IPS-15b (cell line): ENCODE measurements around the gene ST8SIA2.

Experiments
- H3K27me3 ChIP-seq: one replicate; pipeline ENCODE4 v1.6.1; 2013; ENCODE audit warnings: low read length; ENCODE audit not compliant: control insufficient read depth, insufficient read depth
- H3K36me3 ChIP-seq: one replicate; pipeline ENCODE4 v1.6.1; 2013; ENCODE audit warnings: low read length; ENCODE audit not compliant: control insufficient read depth, insufficient read depth
- H3K4me1 ChIP-seq: one replicate; pipeline ENCODE4 v1.6.1; 2013; ENCODE audit warnings: mild to moderate bottlenecking, low read length; ENCODE audit not compliant: control insufficient read depth, insufficient read depth
- H3K4me3 ChIP-seq: one replicate; pipeline ENCODE4 v1.5.1; 2013; ENCODE audit warnings: low read depth, low read length
- H3K9ac ChIP-seq: one replicate; pipeline ENCODE4 v1.6.1; 2013; ENCODE audit warnings: low read depth, mild to moderate bottlenecking, low read length
- H3K9me3 ChIP-seq: one replicate; pipeline ENCODE4 v1.6.1; 2013; ENCODE audit warnings: mild to moderate bottlenecking, low read length; ENCODE audit not compliant: control insufficient read depth, insufficient read depth

ST8SIA2 gene

GRCh38 chr15:92417716-92418115, 24.0 kb downstream of the ST8SIA2 start:
- no peaks in the 10 kb centered on the region for H3K4me1 ChIP-seq
- H3K9me3 ChIP-seq, result no peaks in the 10 kb centered on the region
- no peak overlapping the region for H3K4me3 ChIP-seq
- no peaks in the 10 kb centered on the region for H3K27me3 ChIP-seq
- no peaks in the 10 kb centered on the region for H3K36me3 ChIP-seq
- H3K9ac ChIP-seq, result no peak overlapping the region

DNA sequence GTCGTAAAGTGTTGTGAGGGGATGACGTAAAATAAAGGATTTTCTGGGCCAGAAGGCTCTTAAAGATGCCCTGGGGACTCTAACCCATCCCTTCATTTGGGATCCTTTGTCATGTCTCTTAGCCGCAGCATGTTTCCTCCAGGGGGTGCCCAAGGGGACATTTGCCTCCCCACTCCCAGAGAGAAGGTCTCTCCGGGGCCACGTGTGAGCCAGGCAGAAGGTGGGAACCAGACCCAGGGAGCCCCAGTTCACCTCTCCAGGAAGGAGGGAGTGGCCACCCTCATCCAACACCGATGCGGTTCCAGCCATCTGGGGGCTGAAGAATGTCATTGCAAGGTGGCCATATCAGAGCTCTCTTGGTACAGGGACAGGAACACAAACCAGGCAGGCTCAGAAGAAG, 25.2 kb downstream of the ST8SIA2 start:
- Histone ChIP-seq H3K36me3 (no peaks in the 10 kb centered on the region), H3K9me3 (no peaks in the 10 kb centered on the region), H3K27me3 (no peaks in the 10 kb centered on the region), H3K4me3 (no peak overlapping the region), H3K9ac (no peak overlapping the region), H3K4me1 (no peaks in the 10 kb centered on the region)

- Histone ChIP-seq H3K4me1 (no peaks in the 10 kb centered on the region), H3K27me3 (no peaks in the 10 kb centered on the region), H3K9me3 (no peaks in the 10 kb centered on the region), H3K36me3 (no peaks in the 10 kb centered on the region), H3K9ac (no peak overlapping the region), H3K4me3 (no peak overlapping the region)
Measured at GRCh38 chr15:92421976-92422375, 28.3 kb downstream of the ST8SIA2 start.

DNA sequence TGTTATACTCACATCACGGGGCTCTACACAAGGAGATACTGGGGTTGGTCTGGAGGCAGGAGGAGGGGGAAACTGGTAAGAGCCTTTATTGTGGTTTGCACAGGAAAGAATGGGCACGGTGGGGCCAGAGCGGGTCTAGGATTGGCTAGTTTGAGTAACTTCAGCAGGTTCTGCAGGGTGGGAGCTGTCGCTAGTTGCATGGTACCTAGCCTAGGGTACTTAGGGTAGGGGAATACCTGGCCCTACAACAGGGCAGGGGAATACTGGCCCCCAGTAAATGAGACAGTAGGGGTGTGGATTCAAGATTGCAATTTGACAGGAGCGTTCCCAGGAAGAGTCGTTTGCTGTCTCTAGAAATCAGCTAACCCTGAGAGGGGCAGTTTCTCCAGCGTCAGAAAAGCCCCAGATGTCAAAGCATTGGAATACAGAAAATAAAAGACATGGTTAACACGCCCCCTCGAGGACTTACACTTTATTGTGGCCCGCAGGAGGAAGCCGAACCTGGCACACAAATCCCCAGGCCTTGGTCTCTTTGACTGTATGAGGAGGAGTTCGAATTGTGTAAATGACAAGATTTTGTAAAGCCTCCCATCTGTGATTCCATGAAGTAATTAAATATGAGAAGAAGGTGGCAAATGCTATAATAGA, 32.0 kb downstream of the ST8SIA2 start:
- no peaks in the 10 kb centered on the region for H3K27me3 ChIP-seq
- no peak overlapping the region for H3K9ac ChIP-seq
- H3K4me3 ChIP-seq, result no peak overlapping the region
- no peaks in the 10 kb centered on the region for H3K36me3 ChIP-seq
- H3K4me1 ChIP-seq, result peaks cover 5% of the 10 kb centered on the region
- no peaks in the 10 kb centered on the region for H3K9me3 ChIP-seq

DNA sequence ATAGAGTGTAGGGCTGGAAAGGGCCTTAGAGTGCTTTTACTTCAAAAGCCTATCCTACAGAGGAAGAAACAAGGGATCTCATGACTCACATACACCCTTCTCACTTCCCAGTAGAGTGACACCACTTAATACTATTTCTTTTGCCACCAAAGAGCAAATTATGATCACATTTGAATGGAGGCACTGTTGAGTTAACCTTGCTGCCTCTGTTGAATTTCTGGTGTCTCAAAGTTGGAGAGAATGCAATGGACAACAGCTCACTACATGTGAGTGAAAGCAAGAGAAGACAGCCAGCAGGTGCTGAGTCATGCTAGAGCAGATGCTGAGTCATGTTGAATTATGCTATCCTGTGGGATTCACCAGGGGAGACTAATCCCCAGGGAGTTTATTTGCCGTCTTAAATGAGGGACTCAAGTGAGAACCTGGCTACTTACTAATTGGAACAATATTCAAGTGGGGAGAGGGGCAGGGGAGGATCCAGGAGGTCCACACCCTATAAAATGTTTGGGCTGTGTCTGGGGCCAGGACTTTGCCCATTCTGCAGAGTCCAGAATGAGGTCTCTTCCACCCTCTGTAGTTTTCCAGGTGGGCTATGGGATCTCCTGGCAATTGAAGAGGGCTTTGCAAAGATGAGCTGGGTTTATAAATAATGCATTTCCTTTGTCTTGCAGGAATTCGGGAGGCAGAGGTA, 35.8 kb downstream of the ST8SIA2 start:
- Histone ChIP-seq H3K4me3 (no peak overlapping the region), H3K9me3 (no peaks in the 10 kb centered on the region), H3K9ac (no peak overlapping the region), H3K27me3 (no peaks in the 10 kb centered on the region), H3K36me3 (no peaks in the 10 kb centered on the region), H3K4me1 (peaks cover 5% of the 10 kb centered on the region)

- Histone ChIP-seq H3K9me3 (no peaks in the 10 kb centered on the region), H3K4me3 (no peak overlapping the region), H3K4me1 (peaks cover 5% of the 10 kb centered on the region), H3K27me3 (no peaks in the 10 kb centered on the region), H3K36me3 (no peaks in the 10 kb centered on the region), H3K9ac (no peak overlapping the region)
Measured at GRCh38 chr15:92430069-92430440, 36.4 kb downstream of the ST8SIA2 start.

- Histone ChIP-seq H3K9ac (no peak overlapping the region), H3K4me1 (no peaks in the 10 kb centered on the region), H3K36me3 (no peaks in the 10 kb centered on the region), H3K4me3 (no peak overlapping the region), H3K9me3 (no peaks in the 10 kb centered on the region), H3K27me3 (no peaks in the 10 kb centered on the region)
Measured at GRCh38 chr15:92435145-92435544, 41.5 kb downstream of the ST8SIA2 start.

DNA sequence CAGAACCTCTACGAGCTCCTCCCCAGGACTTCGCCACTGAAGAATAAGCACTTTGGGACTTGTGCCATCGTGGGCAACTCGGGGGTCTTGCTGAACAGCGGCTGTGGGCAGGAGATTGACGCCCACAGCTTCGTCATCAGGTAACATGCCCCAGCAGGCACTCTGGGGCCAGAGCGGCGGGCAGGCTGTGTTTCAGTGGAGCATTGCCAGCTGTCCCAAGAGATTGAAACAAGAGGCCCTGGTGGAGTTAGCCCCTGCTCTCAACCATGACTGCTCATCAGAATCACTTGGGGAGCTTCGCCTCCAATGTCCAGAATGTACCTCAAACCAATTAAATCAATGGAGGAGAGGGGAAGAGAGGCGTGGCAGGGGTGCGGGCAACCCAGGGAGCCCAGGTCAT, 44.8 kb downstream of the ST8SIA2 start:
- H3K9ac ChIP-seq, result no peak overlapping the region
- no peaks in the 10 kb centered on the region for H3K4me1 ChIP-seq
- H3K36me3 ChIP-seq, result no peaks in the 10 kb centered on the region
- H3K27me3 ChIP-seq, result no peaks in the 10 kb centered on the region
- H3K9me3 ChIP-seq, result no peaks in the 10 kb centered on the region
- H3K4me3 ChIP-seq, result no peak overlapping the region

DNA sequence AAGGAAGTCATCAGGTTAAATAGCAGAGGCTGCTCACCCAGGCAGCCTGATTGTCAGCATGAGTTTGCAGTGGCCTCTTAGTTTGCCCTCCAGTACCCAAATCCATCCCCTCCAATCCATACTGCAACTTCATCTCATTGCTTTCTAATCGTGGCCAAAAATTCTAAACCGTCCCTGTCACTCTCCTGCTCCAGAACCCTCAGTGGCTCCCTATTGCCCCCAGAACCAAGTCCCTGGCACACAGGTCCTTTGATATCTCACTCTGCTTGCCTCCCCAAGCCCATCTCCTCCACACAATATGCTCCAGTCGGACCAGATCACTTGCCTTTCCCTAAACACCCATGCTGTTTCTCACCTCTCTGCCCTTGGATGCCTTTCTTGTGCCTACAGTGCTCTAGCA, 49.7 kb downstream of the ST8SIA2 start:
- H3K4me3 ChIP-seq, result no peak overlapping the region
- H3K9me3 ChIP-seq, result no peaks in the 10 kb centered on the region
- no peak overlapping the region for H3K9ac ChIP-seq
- no peaks in the 10 kb centered on the region for H3K4me1 ChIP-seq
- H3K36me3 ChIP-seq, result no peaks in the 10 kb centered on the region
- no peaks in the 10 kb centered on the region for H3K27me3 ChIP-seq

GRCh38 chr15:92444631-92445030, 51.0 kb downstream of the ST8SIA2 start:
- Histone ChIP-seq H3K9me3 (no peaks in the 10 kb centered on the region), H3K27me3 (no peaks in the 10 kb centered on the region), H3K9ac (no peak overlapping the region)

GRCh38 chr15:92448370-92448769, 54.7 kb downstream of the ST8SIA2 start:
- Histone ChIP-seq H3K9me3 (no peaks in the 10 kb centered on the region), H3K4me3 (no peak overlapping the region), H3K4me1 (no peaks in the 10 kb centered on the region), H3K36me3 (peaks cover 2% of the 10 kb centered on the region), H3K27me3 (no peaks in the 10 kb centered on the region), H3K9ac (no peak overlapping the region)

More at GRCh38 chr15:92444631-92445030, 51.0 kb downstream of the ST8SIA2 start:
- Histone ChIP-seq H3K4me3 (no peak overlapping the region), H3K4me1 (no peaks in the 10 kb centered on the region), H3K36me3 (no peaks in the 10 kb centered on the region)

DNA sequence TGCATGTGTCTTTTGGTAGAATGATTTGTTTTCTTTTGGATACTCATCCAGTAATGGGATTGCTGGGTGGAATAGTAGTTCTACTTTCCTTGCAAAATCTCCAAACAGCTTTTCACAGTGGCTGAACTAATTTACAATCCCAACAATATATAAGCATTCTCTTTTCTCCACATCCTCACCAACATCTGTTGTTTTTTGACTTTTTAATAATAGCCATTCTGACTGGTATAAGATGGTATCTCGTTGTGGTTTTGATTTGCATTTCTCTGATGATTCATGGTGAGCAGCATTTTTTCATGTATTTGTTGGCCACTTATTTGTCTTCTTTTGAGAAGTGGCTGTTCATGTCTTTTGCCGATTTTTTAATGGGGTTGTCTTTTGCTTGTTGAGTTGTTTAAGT, 55.8 kb downstream of the ST8SIA2 start:
- no peaks in the 10 kb centered on the region for H3K4me1 ChIP-seq
- H3K9me3 ChIP-seq, result no peaks in the 10 kb centered on the region
- H3K27me3 ChIP-seq, result no peaks in the 10 kb centered on the region
- no peak overlapping the region for H3K9ac ChIP-seq
- no peak overlapping the region for H3K4me3 ChIP-seq
- peaks cover 2% of the 10 kb centered on the region for H3K36me3 ChIP-seq
